ENCODE data around the gene ZIC1. TPM values are rescaled to one million over a fixed set of nuclear protein-coding genes. Genes with fewer than 3 reads are reported as not detected.

The ZIC1 gene
- total and polyA plus RNA-seq, 2 of the 4 experiments (the other 2 are of a cell fraction): not detected

GRCh38 chr3:147364771-147365170 is 44.4 kb upstream of the ZIC1 start:
- TF ChIP-seq RFX5 (IDR thresholded peaks at IDR 0.05; ENCODE audit: low read depth, low read length): no peak
- TF ChIP-seq CEBPB (IDR thresholded peaks at IDR 0.05; ENCODE audit: low read depth, low read length): no peak
- no peak for TF ChIP-seq MAFK (IDR thresholded peaks at IDR 0.05; ENCODE audit: low read depth, low read length)
- TF ChIP-seq FOS (IDR thresholded peaks at IDR 0.05; ENCODE audit: low read depth, low read length): no peak
- no peak for TF ChIP-seq ELK1 (IDR thresholded peaks at IDR 0.05; ENCODE audit: borderline replicate concordance, low read depth, low read length)
- TF ChIP-seq CHD1 (IDR thresholded peaks at IDR 0.05; ENCODE audit: low read depth, low read length): no peak
- TF ChIP-seq USF2 (IDR thresholded peaks at IDR 0.05; ENCODE audit: low read depth, low read length): no peak
- no peak for ATAC-seq (ENCODE audit: low read depth)

More at GRCh38 chr3:147364771-147365170, 44.4 kb upstream of the ZIC1 start:
- Histone ChIP-seq H4K20me1 (ENCODE audit: insufficient read depth, low read length) (no peaks in the 10 kb centered on the region), H3K79me1 (ENCODE audit: low read depth in 1 of 2, low read length in 2 of 2) (no peaks in the 10 kb centered on the region), H4K8ac (ENCODE audit: low read depth in 2 of 2, low read length in 2 of 2) (no peak overlapping the region), H3K4me2 (ENCODE audit: low read depth, low read length) (no peak overlapping the region), H3K27ac (ENCODE audit: insufficient read depth, low read length) (no peak overlapping the region), H3K9ac (ENCODE audit: low read depth, low read length) (no peak overlapping the region), H2AFZ (replicated peaks; ENCODE audit: low read length, poor library complexity) (no peak overlapping the region), H4K5ac (ENCODE audit: low read depth, low read length) (no peak overlapping the region), H4K91ac (ENCODE audit: insufficient read depth, low read depth, low read length) (no peak overlapping the region), H3K9me1 (ENCODE audit: insufficient read depth, low read length) (no peaks in the 10 kb centered on the region), H2BK120ac (ENCODE audit: low read depth, low read length) (no peak overlapping the region), H3K4me1 (ENCODE audit: control insufficient read depth, insufficient read depth, low read length) (no peaks in the 10 kb centered on the region), H2BK20ac (ENCODE audit: low read depth, low read length) (no peak overlapping the region), H3K27me3 (ENCODE audit: control insufficient read depth, insufficient read depth, low read length) (peaks cover 58% of the 10 kb centered on the region), H3K4ac (ENCODE audit: low read depth, low read length) (no peak overlapping the region), H3K23ac (ENCODE audit: low read depth, low read length) (no peak overlapping the region), H3K4me3 (ENCODE audit: insufficient read depth, low read depth, low read length) (no peak overlapping the region), H3K36me3 (ENCODE audit: control insufficient read depth, insufficient read depth, low read length) (no peaks in the 10 kb centered on the region), H3K14ac (replicated peaks; ENCODE audit: low read depth, low read length) (no peak overlapping the region), H2AK9ac (replicated peaks; ENCODE audit: low read depth, low read length, poor library complexity) (no peak overlapping the region), H2BK5ac (ENCODE audit: low read depth, low read length, poor library complexity, severe bottlenecking) (no peak overlapping the region), H2AK5ac (ENCODE audit: low read depth, low read length) (no peak overlapping the region), H3K9me3 (ENCODE audit: control insufficient read depth, insufficient read depth, low read length) (peaks cover 3% of the 10 kb centered on the region; the same call in 1 of the 2 replicates), H3K56ac (ENCODE audit: extremely low read depth, insufficient read depth, low read length) (no peak overlapping the region), H3K18ac (ENCODE audit: low read depth, low read length) (no peak overlapping the region), H2BK15ac (ENCODE audit: low read depth, low read length) (no peak overlapping the region)
- CTCF ChIA-PET: no interaction called here
- no peak for DNase-seq
- dilution Hi-C loops (cut with HindIII; ENCODE audit: low sequenced_read_pairs, unreplicated experiment): no loop called here
- in situ Hi-C loops (cut with MboI; ENCODE audit: low sequenced_read_pairs): no loop called here
- BruUV-seq (replicated peaks): no TSS peak
- intact Hi-C loops (cut with micrococcal nuclease): no loop called here
- POLR2A ChIA-PET (ENCODE audit: unreplicated experiment): no interaction called here
- 14 to 80% methylated on average over 1 of the region's 1 CpG for WGBS, 2 experiments (ENCODE audit: extremely low coverage in 2 of 2, insufficient read length in 1 of 2)

Measured in IMR-90 (cell line).